HCT116 (cell line): ENCODE results near the gene NKPD1. TPM values are rescaled to one million over a fixed set of nuclear protein-coding genes. Genes with fewer than 3 reads are reported as not detected.
"Not testable (repeated sequence)": the region's sequence is repeated elsewhere in the genome, so short reads cannot be mapped to it uniquely, and the experiment has no call there.

ENCODE experiments used
- ATAC-seq: fragments of 200-7000 bp; cut with Tn5 transposase; 2 replicates; pipeline ENCODE4 v1.9.1; 2020; ENCODE audit warnings: mild to moderate bottlenecking, moderate library complexity
- BruUV-seq: library from RNA; stranded (reverse); fragments of 400-500 nt; replicated peaks from 2 replicates; lab custom pipeline; 2021; lab: Mats Ljungman, UMichigan
- CTCF ChIA-PET: fragments of 300-600 bp; sonication (Branson Sonifier 250); formaldehyde crosslinking; loops from one replicate; lab custom pipeline; 2021; ENCODE audit warnings: antibody characterized with exemption; lab: Charles Lee
- POLR2A ChIA-PET: fragments of 300-600, 350-600 bp; sonication (Branson Sonifier 250); formaldehyde crosslinking; loops from one replicate; lab custom pipeline; 2021; ENCODE audit warnings: antibody characterized with exemption; lab: Charles Lee
- RAD21 ChIA-PET, 2 experiments: fragments of 300-600 bp; sonication (Branson Sonifier 250); formaldehyde crosslinking; loops; one replicate each; lab custom pipeline; 2023; ENCODE audit warnings: low total read pairs in 2 of 2; ENCODE audit not compliant: uncharacterized antibody in 2 of 2, unreplicated experiment in 2 of 2, low non-redundant PET in 1 of 2; lab: Charles Lee
- DNase-seq: peaks from one replicate; pipeline ENCODE4 v3.0.0-alpha.2; 2010; ENCODE audit warnings: low read depth, low spot score
- H2AFZ ChIP-seq: fragments of 200-600 bp; shearing (Covaris generic), sonication (generic); 2 replicates; pipeline ENCODE4 v1.6.1; 2017; ENCODE audit warnings: low read depth, mixed run types, mixed read lengths, antibody characterized with exemption, low read length; ENCODE audit not compliant: poor library complexity, severe bottlenecking
- H3K27ac ChIP-seq: 2 replicates; pipeline ENCODE4 v1.5.1; 2012; ENCODE audit warnings: low read depth, low read length
- H3K27me3 ChIP-seq: fragments of 200-600 bp; sonication (generic); 2 replicates; pipeline ENCODE4 v1.6.1; 2016; ENCODE audit warnings: mixed run types, low read length, mixed read lengths; ENCODE audit not compliant: insufficient read depth
- H3K36me3 ChIP-seq, 2 experiments: fragments of 200-500 bp in 1 of 2; fragments of 200-600 bp in 1 of 2; sonication (Bioruptor generic) in 1 of 2; sonication (generic) in 1 of 2; 2 replicates each; pipeline versions ENCODE4 v1.5.1 to v1.6.1; 2014 to 2016; ENCODE audit warnings: low read length in 2 of 2, inconsistent platforms in 1 of 2, mixed read lengths in 1 of 2, mixed run types in 1 of 2; ENCODE audit not compliant: insufficient read depth in 2 of 2, control insufficient read depth in 1 of 2
- H3K4me1 ChIP-seq, 2 experiments: fragments of 200-600 bp in 1 of 2; sonication (generic) in 1 of 2; 2 replicates each; pipeline versions ENCODE4 v1.5.1 to v1.6.1; 2012 to 2017; ENCODE audit warnings: low read length in 2 of 2, inconsistent platforms in 1 of 2, mild to moderate bottlenecking in 1 of 2, mixed read lengths in 1 of 2, mixed run types in 1 of 2, moderate library complexity in 1 of 2; ENCODE audit not compliant: insufficient read depth in 2 of 2, control insufficient read depth in 1 of 2
- H3K4me2 ChIP-seq: fragments of 200-600 bp; sonication (generic); 2 replicates; pipeline ENCODE4 v1.6.1; 2017; ENCODE audit warnings: mixed run types, low read length, mixed read lengths
- H3K4me3 ChIP-seq, 2 experiments: fragments of 200-600 bp in 1 of 2; sonication (generic) in 1 of 2; replicated peaks in 1 of 2; 2 replicates each; pipeline ENCODE4 v1.5.1; 2011 to 2016; ENCODE audit warnings: low read length in 2 of 2, control low read depth in 1 of 2, low read depth in 1 of 2, mild to moderate bottlenecking in 1 of 2, mixed read lengths in 1 of 2, mixed run types in 1 of 2
- H3K79me2 ChIP-seq: fragments of 200-600 bp; sonication (generic); 2 replicates; pipeline ENCODE4 v1.6.1; 2017; ENCODE audit warnings: mild to moderate bottlenecking, mixed run types, low read length, moderate library complexity, mixed read lengths; ENCODE audit not compliant: insufficient read depth
- H3K9ac ChIP-seq: fragments of 200-600 bp; sonication (generic); 2 replicates; pipeline ENCODE4 v1.6.1; 2016; ENCODE audit warnings: low read length, mixed read lengths
- H3K9me2 ChIP-seq: fragments of 200-600 bp; sonication (generic), shearing (Covaris generic); 2 replicates; pipeline ENCODE4 v1.6.1; 2017; ENCODE audit warnings: mixed run types, mild to moderate bottlenecking, moderate library complexity; ENCODE audit not compliant: insufficient read depth
- H3K9me3 ChIP-seq, 2 experiments: fragments of 200-500 bp in 1 of 2; fragments of 200-600 bp in 1 of 2; sonication (Bioruptor generic) in 1 of 2; sonication (generic) in 1 of 2; 2 replicates each; pipeline ENCODE4 v1.6.1; 2014 to 2017; ENCODE audit warnings: low read length in 2 of 2, mixed read lengths in 2 of 2, inconsistent platforms in 1 of 2, low read depth in 1 of 2, mild to moderate bottlenecking in 1 of 2, mixed run types in 1 of 2, moderate library complexity in 1 of 2; ENCODE audit not compliant: control insufficient read depth in 1 of 2, insufficient read depth in 1 of 2
- H4K20me1 ChIP-seq: fragments of 200-600 bp; sonication (generic), shearing (Covaris generic); 2 replicates; pipeline ENCODE4 v1.6.1; 2017; ENCODE audit warnings: mixed run types, mild to moderate bottlenecking, moderate library complexity; ENCODE audit not compliant: insufficient read depth
- ATF3 ChIP-seq: IDR thresholded peaks from 2 replicates; pipeline ENCODE4 v1.6.1; 2012
- CBX3 ChIP-seq: IDR thresholded peaks from 2 replicates; pipeline ENCODE4 v1.6.1; 2012; ENCODE audit warnings: low read depth
- ELF1 ChIP-seq: IDR thresholded peaks from 2 replicates; pipeline ENCODE4 v1.6.1; 2012; ENCODE audit warnings: low read depth, borderline replicate concordance
- RAD21 ChIP-seq: IDR thresholded peaks from 2 replicates; pipeline ENCODE4 v1.6.1; 2012; ENCODE audit warnings: low read depth, mild to moderate bottlenecking
- REST ChIP-seq: IDR thresholded peaks from 2 replicates; pipeline ENCODE4 v1.6.1; 2012; ENCODE audit warnings: low read depth
- ZFX ChIP-seq: fragments of 450-650 bp; IDR thresholded peaks from 2 replicates; pipeline ENCODE4 v1.6.1; 2017
- intact Hi-C: fragments of 100-400 bp; cut with micrococcal nuclease; formaldehyde crosslinking; loops from 2 replicates; pipeline ENCODE4 v1.10.0; 2022
- total RNA-seq: library from RNA; stranded (reverse); gene quantifications from one replicate; pipeline ENCODE4 v1.2.1, GENCODE V29; 2021; ENCODE audit not compliant: unreplicated experiment

The NKPD1 gene
- total RNA-seq, 1 experiment from 2014 or later = 0.64 TPM

GRCh38 chr19:45121827-45122345 lies 38.9 kb downstream of the NKPD1 start:
- POLR2A ChIA-PET = no interaction called here

GRCh38 chr19:45119582-45119981 lies 41.2 kb downstream of the NKPD1 start:
- no peak overlapping the region for H3K9ac ChIP-seq
- no peak overlapping the region for H3K4me2 ChIP-seq
- H3K4me1 ChIP-seq = peaks cover 0 to 4% of the 10 kb centered on the region in 2 experiments; a peak in 3 of 4 replicates
- H3K79me2 ChIP-seq = peaks cover 78% of the 10 kb centered on the region
- BruUV-seq = no TSS peak
- TF ChIP-seq RAD21 (no peak), ATF3 (no peak), REST (no peak)
- TF ChIP-seq, all 23 proteins: peak for 0
- Histone ChIP-seq H3K9me3 (no peaks in the 10 kb centered on the region), H3K27ac (no peak overlapping the region), H3K27me3 (no peaks in the 10 kb centered on the region), H3K9me2 (no peaks in the 10 kb centered on the region), H4K20me1 (no peaks in the 10 kb centered on the region), H3K36me3 (no peaks in the 10 kb centered on the region), H2AFZ (no peak overlapping the region), H3K4me3 (no peak overlapping the region)
- intact Hi-C loops = no loop called here
- CTCF ChIA-PET = no interaction called here
- no peak for DNase-seq
- POLR2A ChIA-PET = interaction anchor here (0.7 kb wide), 1 partner anchor 24 kb away, joined by 3 read pairs; no protein-coding TSS in a partner anchor
- RAD21 ChIA-PET = no interaction called here
- ATAC-seq = no peak

More at GRCh38 chr19:45121827-45122345, 38.9 kb downstream of the NKPD1 start:
- intact Hi-C loops = no loop called here
- peaks cover 0 to 4% of the 10 kb centered on the region in 2 experiments; a peak in 3 of 4 replicates for H3K4me1 ChIP-seq
- H3K36me3 ChIP-seq = no peaks in the 10 kb centered on the region
- ChIA-PET RAD21 (no interaction called here), CTCF (no interaction called here)
- H3K4me3 ChIP-seq = no peak overlapping the region
- H2AFZ ChIP-seq = no peak overlapping the region
- TF ChIP-seq ATF3 (no peak), ELF1 (no peak), ZFX (no peak), CBX3 (no peak)
- no peak overlapping the region for H3K27ac ChIP-seq
- H3K4me2 ChIP-seq = no peak overlapping the region
- no TSS peak for BruUV-seq
- H3K9ac ChIP-seq = no peak overlapping the region
- H4K20me1 ChIP-seq = no peaks in the 10 kb centered on the region
- no peaks in the 10 kb centered on the region for H3K9me3 ChIP-seq
- ATAC-seq (no peak), DNase-seq (no peak)
- no peaks in the 10 kb centered on the region for H3K27me3 ChIP-seq
- H3K79me2 ChIP-seq = peaks cover 74% of the 10 kb centered on the region
- H3K9me2 ChIP-seq = no peaks in the 10 kb centered on the region

GRCh38 chr19:45118591-45119355 lies 42.0 kb downstream of the NKPD1 start:
- H3K4me3 ChIP-seq, H3K9me3 ChIP-seq, DNase-seq, CTCF ChIA-PET, intact Hi-C loops, H3K9me2 ChIP-seq, RAD21 ChIA-PET, H3K36me3 ChIP-seq, H2AFZ ChIP-seq, H3K9ac ChIP-seq, H3K4me2 ChIP-seq, H3K4me1 ChIP-seq, H3K27ac ChIP-seq, H3K27me3 ChIP-seq, POLR2A ChIA-PET, BruUV-seq, H4K20me1 ChIP-seq, ATAC-seq: not testable (repeated sequence)
- peaks cover 78% of the 10 kb centered on the region for H3K79me2 ChIP-seq
